K562 (cell line): Measurements from ENCODE around the gene CISD3. TPM values are rescaled to one million over a fixed set of nuclear protein-coding genes. Genes with fewer than 3 reads are reported as not detected.

Experiments
- ATF1 ChIP-seq, 2 experiments: fragments of 450-650 bp in 1 of 2; IDR thresholded peaks; 2 replicates each; pipeline ENCODE4 v1.6.1; 2016; ENCODE audit warnings: missing compliant biosample characterization in 1 of 2, missing genetic modification characterization in 1 of 2
- ATF7 ChIP-seq: fragments of 450-650 bp; IDR thresholded peaks from 2 replicates; pipeline ENCODE4 v1.7.1; 2014; ENCODE audit warnings: mild to moderate bottlenecking, moderate library complexity
- RBFOX2 ChIP-seq: fragments of 200-400 bp; formaldehyde crosslinking; IDR thresholded peaks from 2 replicates; pipeline ENCODE4 v1.6.1; 2017; ENCODE audit warnings: low read depth, mild to moderate bottlenecking, low read length, moderate library complexity
- SUPT5H ChIP-seq: fragments of 450-650 bp; IDR thresholded peaks from 2 replicates; pipeline ENCODE4 v1.6.1; 2016
- polyA plus RNA-seq, 8 experiments: library from polyadenylated mRNA; depleted of rRNA in 4 of 8; stranded (reverse) in 5 of 8; unstranded in 3 of 8; fragments of >200 nt; fragmentation: Nextera tagmentation in 2 of 8; fragmentation: Illumina TruSeq in 1 of 8; extraction: Ambion mirVana in 2 of 8; extraction: Trizol in 1 of 8; gene quantifications; 2 replicates each; pipeline versions ENCODE4 v1.2.1 to v1.2.3, GENCODE V29; 2011 to 2014; ENCODE audit warnings: inconsistent platforms in 1 of 8, missing spikeins in 1 of 8
- total RNA-seq, 7 experiments: library from RNA; depleted of rRNA in 6 of 7; stranded (reverse); fragments of >200 nt in 6 of 7; fragmentation: Illumina TruSeq in 2 of 7; extraction: Trizol in 2 of 7; gene quantifications; 2 replicates each; pipeline versions ENCODE4 v1.2.1 to v1.2.3, GENCODE V29; 2011 to 2021; ENCODE audit warnings: low replicate concordance in 1 of 7
- TF ChIP-seq, protein P1 (sequence below): fragments of 450-650 bp; IDR thresholded peaks from 2 replicates; pipeline ENCODE4 v1.6.1; 2017; ENCODE audit warnings: antibody characterized with exemption, mild to moderate bottlenecking
- TF ChIP-seq, protein P2 (sequence below): IDR thresholded peaks from 3 replicates; pipeline ENCODE4 v1.6.1; 2011; ENCODE audit warnings: borderline replicate concordance, mild to moderate bottlenecking, moderate library complexity; ENCODE audit not compliant: insufficient read length; ENCODE audit errors: extremely low read depth
- TF ChIP-seq, protein P3 (sequence below): fragments of 450-650 bp; IDR thresholded peaks from 2 replicates; pipeline ENCODE4 v1.6.1; 2016; ENCODE audit warnings: mild to moderate bottlenecking, moderate library complexity

CISD3 gene
- total and polyA plus RNA-seq, 9 of the 15 experiments (the other 6 are each of a cell fraction or from before 2014, with no cell fraction given), result 5.0 to 60.7 (median 15.7) TPM

DNA sequence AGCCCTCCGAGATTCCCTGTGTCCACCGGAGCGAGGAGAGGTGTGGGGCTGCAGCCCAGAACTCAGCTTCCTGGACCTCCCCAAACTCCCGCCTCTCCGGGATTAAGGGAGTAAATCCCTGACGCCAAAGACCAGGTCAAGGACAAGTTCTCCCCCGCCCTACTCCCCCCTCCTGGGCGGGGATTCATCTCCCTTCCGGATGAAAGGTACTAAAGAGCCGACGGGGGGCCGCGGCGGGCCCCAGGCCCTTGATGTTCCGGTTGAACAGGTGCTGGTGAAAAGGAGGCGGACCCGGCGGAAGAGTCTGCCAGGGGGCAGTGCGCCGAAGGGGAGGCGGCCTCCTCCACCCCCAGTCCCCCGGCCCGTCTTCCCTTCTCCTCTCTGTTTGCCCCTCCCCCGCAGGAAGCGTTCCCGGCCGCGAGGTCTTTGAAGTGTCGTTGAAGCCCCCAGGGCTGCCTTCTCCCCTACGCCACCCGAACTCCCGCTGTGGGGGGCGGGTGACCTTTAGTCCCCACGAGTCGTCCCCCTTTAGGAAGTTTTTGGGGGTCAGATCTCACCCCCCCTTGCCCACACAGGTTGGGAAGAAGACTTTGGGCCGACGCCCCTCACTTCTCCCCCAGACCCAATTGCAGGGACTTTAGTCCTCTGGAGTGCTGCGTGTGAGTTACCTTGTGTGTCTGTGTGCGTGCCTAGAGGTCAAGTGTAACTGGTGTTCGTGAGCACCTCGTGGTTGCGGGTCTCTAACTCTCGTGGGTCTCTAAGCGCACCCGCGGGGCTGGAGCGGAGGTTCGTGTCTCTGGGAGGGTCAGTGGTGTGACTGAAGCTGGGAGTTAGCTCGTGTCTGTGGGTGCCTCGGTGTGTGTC is 26.2 kb upstream of the CISD3 start (continued):
- TF ChIP-seq, protein P1, sequence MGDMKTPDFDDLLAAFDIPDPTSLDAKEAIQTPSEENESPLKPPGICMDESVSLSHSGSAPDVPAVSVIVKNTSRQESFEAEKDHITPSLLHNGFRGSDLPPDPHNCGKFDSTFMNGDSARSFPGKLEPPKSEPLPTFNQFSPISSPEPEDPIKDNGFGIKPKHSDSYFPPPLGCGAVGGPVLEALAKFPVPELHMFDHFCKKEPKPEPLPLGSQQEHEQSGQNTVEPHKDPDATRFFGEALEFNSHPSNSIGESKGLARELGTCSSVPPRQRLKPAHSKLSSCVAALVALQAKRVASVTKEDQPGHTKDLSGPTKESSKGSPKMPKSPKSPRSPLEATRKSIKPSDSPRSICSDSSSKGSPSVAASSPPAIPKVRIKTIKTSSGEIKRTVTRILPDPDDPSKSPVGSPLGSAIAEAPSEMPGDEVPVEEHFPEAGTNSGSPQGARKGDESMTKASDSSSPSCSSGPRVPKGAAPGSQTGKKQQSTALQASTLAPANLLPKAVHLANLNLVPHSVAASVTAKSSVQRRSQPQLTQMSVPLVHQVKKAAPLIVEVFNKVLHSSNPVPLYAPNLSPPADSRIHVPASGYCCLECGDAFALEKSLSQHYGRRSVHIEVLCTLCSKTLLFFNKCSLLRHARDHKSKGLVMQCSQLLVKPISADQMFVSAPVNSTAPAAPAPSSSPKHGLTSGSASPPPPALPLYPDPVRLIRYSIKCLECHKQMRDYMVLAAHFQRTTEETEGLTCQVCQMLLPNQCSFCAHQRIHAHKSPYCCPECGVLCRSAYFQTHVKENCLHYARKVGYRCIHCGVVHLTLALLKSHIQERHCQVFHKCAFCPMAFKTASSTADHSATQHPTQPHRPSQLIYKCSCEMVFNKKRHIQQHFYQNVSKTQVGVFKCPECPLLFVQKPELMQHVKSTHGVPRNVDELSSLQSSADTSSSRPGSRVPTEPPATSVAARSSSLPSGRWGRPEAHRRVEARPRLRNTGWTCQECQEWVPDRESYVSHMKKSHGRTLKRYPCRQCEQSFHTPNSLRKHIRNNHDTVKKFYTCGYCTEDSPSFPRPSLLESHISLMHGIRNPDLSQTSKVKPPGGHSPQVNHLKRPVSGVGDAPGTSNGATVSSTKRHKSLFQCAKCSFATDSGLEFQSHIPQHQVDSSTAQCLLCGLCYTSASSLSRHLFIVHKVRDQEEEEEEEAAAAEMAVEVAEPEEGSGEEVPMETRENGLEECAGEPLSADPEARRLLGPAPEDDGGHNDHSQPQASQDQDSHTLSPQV, result peak; percentile 57
- no peak; the same call in 1 of the 2 replicates for TF ChIP-seq SUPT5H
- TF ChIP-seq, protein P2, sequence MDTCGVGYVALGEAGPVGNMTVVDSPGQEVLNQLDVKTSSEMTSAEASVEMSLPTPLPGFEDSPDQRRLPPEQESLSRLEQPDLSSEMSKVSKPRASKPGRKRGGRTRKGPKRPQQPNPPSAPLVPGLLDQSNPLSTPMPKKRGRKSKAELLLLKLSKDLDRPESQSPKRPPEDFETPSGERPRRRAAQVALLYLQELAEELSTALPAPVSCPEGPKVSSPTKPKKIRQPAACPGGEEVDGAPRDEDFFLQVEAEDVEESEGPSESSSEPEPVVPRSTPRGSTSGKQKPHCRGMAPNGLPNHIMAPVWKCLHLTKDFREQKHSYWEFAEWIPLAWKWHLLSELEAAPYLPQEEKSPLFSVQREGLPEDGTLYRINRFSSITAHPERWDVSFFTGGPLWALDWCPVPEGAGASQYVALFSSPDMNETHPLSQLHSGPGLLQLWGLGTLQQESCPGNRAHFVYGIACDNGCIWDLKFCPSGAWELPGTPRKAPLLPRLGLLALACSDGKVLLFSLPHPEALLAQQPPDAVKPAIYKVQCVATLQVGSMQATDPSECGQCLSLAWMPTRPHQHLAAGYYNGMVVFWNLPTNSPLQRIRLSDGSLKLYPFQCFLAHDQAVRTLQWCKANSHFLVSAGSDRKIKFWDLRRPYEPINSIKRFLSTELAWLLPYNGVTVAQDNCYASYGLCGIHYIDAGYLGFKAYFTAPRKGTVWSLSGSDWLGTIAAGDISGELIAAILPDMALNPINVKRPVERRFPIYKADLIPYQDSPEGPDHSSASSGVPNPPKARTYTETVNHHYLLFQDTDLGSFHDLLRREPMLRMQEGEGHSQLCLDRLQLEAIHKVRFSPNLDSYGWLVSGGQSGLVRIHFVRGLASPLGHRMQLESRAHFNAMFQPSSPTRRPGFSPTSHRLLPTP, result peak; percentile 80
- TF ChIP-seq RBFOX2, result peak; percentile 80
- TF ChIP-seq ATF1 (CRISPR knock-in tag; IDR thresholded peaks at IDR 0.05), result no peak
- peak; percentile 44 for TF ChIP-seq ATF1 (tag; IDR thresholded peaks at IDR 0.05)
- TF ChIP-seq, protein P3, sequence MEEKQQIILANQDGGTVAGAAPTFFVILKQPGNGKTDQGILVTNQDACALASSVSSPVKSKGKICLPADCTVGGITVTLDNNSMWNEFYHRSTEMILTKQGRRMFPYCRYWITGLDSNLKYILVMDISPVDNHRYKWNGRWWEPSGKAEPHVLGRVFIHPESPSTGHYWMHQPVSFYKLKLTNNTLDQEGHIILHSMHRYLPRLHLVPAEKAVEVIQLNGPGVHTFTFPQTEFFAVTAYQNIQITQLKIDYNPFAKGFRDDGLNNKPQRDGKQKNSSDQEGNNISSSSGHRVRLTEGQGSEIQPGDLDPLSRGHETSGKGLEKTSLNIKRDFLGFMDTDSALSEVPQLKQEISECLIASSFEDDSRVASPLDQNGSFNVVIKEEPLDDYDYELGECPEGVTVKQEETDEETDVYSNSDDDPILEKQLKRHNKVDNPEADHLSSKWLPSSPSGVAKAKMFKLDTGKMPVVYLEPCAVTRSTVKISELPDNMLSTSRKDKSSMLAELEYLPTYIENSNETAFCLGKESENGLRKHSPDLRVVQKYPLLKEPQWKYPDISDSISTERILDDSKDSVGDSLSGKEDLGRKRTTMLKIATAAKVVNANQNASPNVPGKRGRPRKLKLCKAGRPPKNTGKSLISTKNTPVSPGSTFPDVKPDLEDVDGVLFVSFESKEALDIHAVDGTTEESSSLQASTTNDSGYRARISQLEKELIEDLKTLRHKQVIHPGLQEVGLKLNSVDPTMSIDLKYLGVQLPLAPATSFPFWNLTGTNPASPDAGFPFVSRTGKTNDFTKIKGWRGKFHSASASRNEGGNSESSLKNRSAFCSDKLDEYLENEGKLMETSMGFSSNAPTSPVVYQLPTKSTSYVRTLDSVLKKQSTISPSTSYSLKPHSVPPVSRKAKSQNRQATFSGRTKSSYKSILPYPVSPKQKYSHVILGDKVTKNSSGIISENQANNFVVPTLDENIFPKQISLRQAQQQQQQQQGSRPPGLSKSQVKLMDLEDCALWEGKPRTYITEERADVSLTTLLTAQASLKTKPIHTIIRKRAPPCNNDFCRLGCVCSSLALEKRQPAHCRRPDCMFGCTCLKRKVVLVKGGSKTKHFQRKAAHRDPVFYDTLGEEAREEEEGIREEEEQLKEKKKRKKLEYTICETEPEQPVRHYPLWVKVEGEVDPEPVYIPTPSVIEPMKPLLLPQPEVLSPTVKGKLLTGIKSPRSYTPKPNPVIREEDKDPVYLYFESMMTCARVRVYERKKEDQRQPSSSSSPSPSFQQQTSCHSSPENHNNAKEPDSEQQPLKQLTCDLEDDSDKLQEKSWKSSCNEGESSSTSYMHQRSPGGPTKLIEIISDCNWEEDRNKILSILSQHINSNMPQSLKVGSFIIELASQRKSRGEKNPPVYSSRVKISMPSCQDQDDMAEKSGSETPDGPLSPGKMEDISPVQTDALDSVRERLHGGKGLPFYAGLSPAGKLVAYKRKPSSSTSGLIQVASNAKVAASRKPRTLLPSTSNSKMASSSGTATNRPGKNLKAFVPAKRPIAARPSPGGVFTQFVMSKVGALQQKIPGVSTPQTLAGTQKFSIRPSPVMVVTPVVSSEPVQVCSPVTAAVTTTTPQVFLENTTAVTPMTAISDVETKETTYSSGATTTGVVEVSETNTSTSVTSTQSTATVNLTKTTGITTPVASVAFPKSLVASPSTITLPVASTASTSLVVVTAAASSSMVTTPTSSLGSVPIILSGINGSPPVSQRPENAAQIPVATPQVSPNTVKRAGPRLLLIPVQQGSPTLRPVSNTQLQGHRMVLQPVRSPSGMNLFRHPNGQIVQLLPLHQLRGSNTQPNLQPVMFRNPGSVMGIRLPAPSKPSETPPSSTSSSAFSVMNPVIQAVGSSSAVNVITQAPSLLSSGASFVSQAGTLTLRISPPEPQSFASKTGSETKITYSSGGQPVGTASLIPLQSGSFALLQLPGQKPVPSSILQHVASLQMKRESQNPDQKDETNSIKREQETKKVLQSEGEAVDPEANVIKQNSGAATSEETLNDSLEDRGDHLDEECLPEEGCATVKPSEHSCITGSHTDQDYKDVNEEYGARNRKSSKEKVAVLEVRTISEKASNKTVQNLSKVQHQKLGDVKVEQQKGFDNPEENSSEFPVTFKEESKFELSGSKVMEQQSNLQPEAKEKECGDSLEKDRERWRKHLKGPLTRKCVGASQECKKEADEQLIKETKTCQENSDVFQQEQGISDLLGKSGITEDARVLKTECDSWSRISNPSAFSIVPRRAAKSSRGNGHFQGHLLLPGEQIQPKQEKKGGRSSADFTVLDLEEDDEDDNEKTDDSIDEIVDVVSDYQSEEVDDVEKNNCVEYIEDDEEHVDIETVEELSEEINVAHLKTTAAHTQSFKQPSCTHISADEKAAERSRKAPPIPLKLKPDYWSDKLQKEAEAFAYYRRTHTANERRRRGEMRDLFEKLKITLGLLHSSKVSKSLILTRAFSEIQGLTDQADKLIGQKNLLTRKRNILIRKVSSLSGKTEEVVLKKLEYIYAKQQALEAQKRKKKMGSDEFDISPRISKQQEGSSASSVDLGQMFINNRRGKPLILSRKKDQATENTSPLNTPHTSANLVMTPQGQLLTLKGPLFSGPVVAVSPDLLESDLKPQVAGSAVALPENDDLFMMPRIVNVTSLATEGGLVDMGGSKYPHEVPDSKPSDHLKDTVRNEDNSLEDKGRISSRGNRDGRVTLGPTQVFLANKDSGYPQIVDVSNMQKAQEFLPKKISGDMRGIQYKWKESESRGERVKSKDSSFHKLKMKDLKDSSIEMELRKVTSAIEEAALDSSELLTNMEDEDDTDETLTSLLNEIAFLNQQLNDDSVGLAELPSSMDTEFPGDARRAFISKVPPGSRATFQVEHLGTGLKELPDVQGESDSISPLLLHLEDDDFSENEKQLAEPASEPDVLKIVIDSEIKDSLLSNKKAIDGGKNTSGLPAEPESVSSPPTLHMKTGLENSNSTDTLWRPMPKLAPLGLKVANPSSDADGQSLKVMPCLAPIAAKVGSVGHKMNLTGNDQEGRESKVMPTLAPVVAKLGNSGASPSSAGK, result peak; percentile 76
- TF ChIP-seq ATF7, result peak; percentile 42; the same call in 1 of the 2 replicates
